GM12878 (cell line): ENCODE measurements around the gene HES2. TPM values are rescaled to one million over a fixed set of nuclear protein-coding genes. Genes with fewer than 3 reads are reported as not detected.

Experiments used
- ATAC-seq: fragments of 200-7000 bp; cut with Tn5 transposase; 3 replicates; pipeline ENCODE4 v1.9.1; 2020; ENCODE audit warnings: mild to moderate bottlenecking, moderate library complexity
- BruUV-seq: library from RNA; stranded (reverse); fragments of 400-500 nt; replicated peaks from 2 replicates; lab custom pipeline; 2021; lab: Mats Ljungman, UMichigan
- CTCF ChIA-PET: fragments of 300-600 bp; sonication (Branson Sonifier 250); formaldehyde crosslinking; extraction: SDS; loops from one replicate; lab custom pipeline; 2021; ENCODE audit warnings: inconsistent platforms; lab: Yijun Ruan, JAX
- POLR2A ChIA-PET: fragments of 350-600 bp; formaldehyde crosslinking; extraction: SDS; loops from one replicate; lab custom pipeline; 2021; ENCODE audit warnings: inconsistent platforms; lab: Charles Lee
- RAD21 ChIA-PET: fragments of 300-600 bp; sonication (Branson Sonifier 250); formaldehyde crosslinking; loops from one replicate; lab custom pipeline; 2023; ENCODE audit warnings: antibody characterized with exemption; ENCODE audit not compliant: unreplicated experiment; lab: Charles Lee
- SMC1A ChIA-PET: fragments of 300-600 bp; sonication (Branson Sonifier 250); formaldehyde crosslinking; loops from one replicate; lab custom pipeline; 2023; ENCODE audit not compliant: unreplicated experiment, uncharacterized antibody; lab: Charles Lee
- DNase-seq: peaks from one replicate; pipeline ENCODE4 v3.0.0-alpha.2; 2011; ENCODE audit warnings: low read depth, low spot score
- FAIRE-seq: peaks from 3 replicates; lab custom pipeline; 2011; peaks lifted over from hg19 to GRCh38; lab: Jason Lieb, UNC
- H2AFZ ChIP-seq: 2 replicates; pipeline ENCODE4 v1.6.0; 2011; ENCODE audit warnings: low read depth, low read length, control low read depth; ENCODE audit not compliant: control insufficient read depth
- H3K27ac ChIP-seq: 2 replicates; pipeline ENCODE4 v1.5.1; 2011; ENCODE audit warnings: control low read depth; ENCODE audit not compliant: control insufficient read depth, insufficient read depth
- H3K27me3 ChIP-seq, 2 experiments: replicated peaks in 1 of 2; 2 replicates each; pipeline versions ENCODE4 v1.6.0 to v1.6.1; 2011; ENCODE audit warnings: low read length in 1 of 2; ENCODE audit not compliant: control insufficient read depth in 2 of 2, insufficient read depth in 2 of 2
- H3K36me3 ChIP-seq, 2 experiments: 2 replicates each; pipeline ENCODE4 v1.5.1; 2011; ENCODE audit warnings: low read length in 1 of 2; ENCODE audit not compliant: control insufficient read depth in 2 of 2, insufficient read depth in 2 of 2
- H3K4me1 ChIP-seq: 2 replicates; pipeline ENCODE4 v1.6.1; 2011; ENCODE audit warnings: mild to moderate bottlenecking, low read length, moderate library complexity, mixed read lengths; ENCODE audit not compliant: control insufficient read depth, insufficient read depth
- H3K4me2 ChIP-seq: 2 replicates; pipeline ENCODE4 v1.6.0; 2011; ENCODE audit warnings: control low read depth; ENCODE audit not compliant: control insufficient read depth, insufficient read depth
- H3K4me3 ChIP-seq: fragments of 200-600 bp; sonication (generic); 2 replicates; pipeline ENCODE4 v1.5.1; 2016
- H3K79me2 ChIP-seq: 2 replicates; pipeline ENCODE4 v1.6.0; 2011; ENCODE audit warnings: low read length; ENCODE audit not compliant: control insufficient read depth, insufficient read depth
- H3K9ac ChIP-seq: 2 replicates; pipeline ENCODE4 v1.8.0; 2011; ENCODE audit warnings: low read length, control low read depth, mixed read lengths; ENCODE audit not compliant: control insufficient read depth, insufficient read depth
- H3K9me3 ChIP-seq: replicated peaks from 3 replicates; pipeline ENCODE4 v1.5.1; 2011; ENCODE audit warnings: mild to moderate bottlenecking, low read length; ENCODE audit not compliant: control insufficient read depth, insufficient read depth
- H4K20me1 ChIP-seq: 2 replicates; pipeline ENCODE4 v1.6.0; 2011; ENCODE audit not compliant: control insufficient read depth, insufficient read depth
- BCLAF1 ChIP-seq: fragments of 450-650 bp; IDR thresholded peaks from 2 replicates; pipeline ENCODE4 v1.6.1; 2017; ENCODE audit warnings: antibody characterized with exemption, mild to moderate bottlenecking, moderate library complexity
- EED ChIP-seq: sonication (generic); IDR thresholded peaks from 2 replicates; pipeline ENCODE4 v1.6.1; 2016; ENCODE audit warnings: antibody characterized with exemption, low read depth
- EP300 ChIP-seq, 2 experiments: fragments of 150-350 bp in 1 of 2; IDR thresholded peaks; 2 replicates each; pipeline ENCODE4 v1.6.1; 2011 to 2012; ENCODE audit warnings: low read depth in 2 of 2, low read length in 2 of 2, borderline replicate concordance in 1 of 2, improper control_type of control experiment in 1 of 2, inconsistent platforms in 1 of 2; ENCODE audit not compliant: control insufficient read depth in 1 of 2
- JUND ChIP-seq: IDR thresholded peaks from 2 replicates; pipeline ENCODE4 v1.6.1; 2012; ENCODE audit warnings: low read depth, mild to moderate bottlenecking, low read length, improper control_type of control experiment, moderate library complexity
- NR2C2 ChIP-seq: IDR thresholded peaks from 2 replicates; pipeline ENCODE4 v1.6.1; 2011; ENCODE audit warnings: borderline replicate concordance, low read depth; ENCODE audit not compliant: control insufficient read depth, insufficient read length
- PBX3 ChIP-seq: IDR thresholded peaks from 2 replicates; pipeline ENCODE4 v1.6.1; 2011; ENCODE audit warnings: mild to moderate bottlenecking, low read depth, low read length, moderate library complexity; ENCODE audit not compliant: insufficient replicate concordance
- SIN3A ChIP-seq: IDR thresholded peaks from 2 replicates; pipeline ENCODE4 v1.6.1; 2012; ENCODE audit warnings: low read depth, low read length, improper control_type of control experiment
- SKIL ChIP-seq: fragments of 450-650 bp; IDR thresholded peaks from 2 replicates; pipeline ENCODE4 v1.6.1; 2017; ENCODE audit warnings: mild to moderate bottlenecking, low read depth, inconsistent platforms; ENCODE audit not compliant: poor library complexity, severe bottlenecking
- SRF ChIP-seq, 2 experiments: IDR thresholded peaks; 2 replicates each; pipeline ENCODE4 v1.6.1; 2011; ENCODE audit warnings: low read depth in 2 of 2, low read length in 2 of 2, mild to moderate bottlenecking in 1 of 2, moderate library complexity in 1 of 2
- STAT1 ChIP-seq: fragments of 450-650 bp; conservative IDR thresholded peaks from 2 replicates; pipeline ENCODE4 v1.6.1; 2014; ENCODE audit warnings: antibody characterized with exemption, mild to moderate bottlenecking
- TAF1 ChIP-seq: IDR thresholded peaks from 2 replicates; pipeline ENCODE4 v1.6.1; 2011; ENCODE audit warnings: mild to moderate bottlenecking, low read depth, low read length, borderline replicate concordance
- YY1 ChIP-seq: IDR thresholded peaks from 2 replicates; pipeline ENCODE4 v1.6.1; 2011; ENCODE audit warnings: low read depth, mild to moderate bottlenecking, low read length
- WGBS: methylation state at CpG from one replicate; pipeline ENCODE4 v1.1.6; 2016; ENCODE audit warnings: low lambda C conversion rate; ENCODE audit not compliant: insufficient replicate concordance, insufficient coverage; ENCODE audit errors: missing lambda C conversion rate; 5-methylcytosine and 5-hydroxymethylcytosine counted together
- in situ Hi-C: fragments of 300-500 bp; cut with MboI; formaldehyde crosslinking; loops from 9 replicates; pipeline ENCODE4 v1.14.3; 2018; ENCODE audit warnings: mixed read lengths
- intact Hi-C: fragments of 100-400 bp; cut with micrococcal nuclease; formaldehyde crosslinking; loops from one replicate; pipeline ENCODE4 v1.14.2; 2022; ENCODE audit not compliant: unreplicated experiment
- polyA plus RNA-seq, 11 experiments: library from polyadenylated mRNA; depleted of rRNA in 4 of 11; unstranded in 6 of 11; stranded (reverse) in 5 of 11; fragments of >200 nt; fragmentation: Nextera tagmentation in 4 of 11; fragmentation: Illumina TruSeq in 1 of 11; extraction: Ambion mirVana in 4 of 11; extraction: Trizol in 1 of 11; gene quantifications; 1 replicate in 1 of 11; 2 replicates in 10 of 11; pipeline versions ENCODE4 v1.2.1 to v1.2.3, GENCODE V29; 2011 to 2016; ENCODE audit warnings: inconsistent platforms in 2 of 11, missing spikeins in 2 of 11, low read depth in 1 of 11
- total RNA-seq, 4 experiments: library from RNA; depleted of rRNA in 3 of 4; stranded (reverse); fragments of >200 nt in 3 of 4; fragmentation: Illumina TruSeq in 1 of 4; extraction: Trizol in 1 of 4; gene quantifications; 2 replicates each; pipeline versions ENCODE4 v1.2.1 to v1.2.3, GENCODE V29; 2013 to 2021
- TF ChIP-seq, protein P1 (sequence below): IDR thresholded peaks from 2 replicates; pipeline ENCODE4 v1.6.1; 2012; ENCODE audit warnings: low read depth, low read length, improper control_type of control experiment

HES2 gene
- total and polyA plus RNA-seq, 10 of the 15 experiments (the other 5 are each of a cell fraction or from before 2014, with no cell fraction given): 0.13 to 2.0 (median 0.26) TPM

- CTCF ChIA-PET: interaction anchor here (0.6 to 1.6 kb wide), 4 partner anchors 9 to 117 kb away, joined by 3 to 4 read pairs (median 4); partner anchors contain the start of gene ACOT7
- intact Hi-C loops (no loop called here), in situ Hi-C loops (no loop called here)
- Histone ChIP-seq H3K79me2 (peaks cover 12% of the 10 kb centered on the region), H3K27me3 (no peaks in the 10 kb centered on the region), H3K4me3 (no peak overlapping the region), H3K36me3 (peaks cover 0 to 1% of the 10 kb centered on the region in 2 experiments; a peak in 1 of 4 replicates), H3K27ac (no peak overlapping the region), H3K9ac (no peak overlapping the region), H3K4me2 (no peak overlapping the region), H3K9me3 (no peaks in the 10 kb centered on the region), H3K4me1 (no peaks in the 10 kb centered on the region), H2AFZ (no peak overlapping the region), H4K20me1 (no peaks in the 10 kb centered on the region)
- no peak for ATAC-seq
- FAIRE-seq: no peak
- RAD21 ChIA-PET: no interaction called here
- DNase-seq: no peak
- SMC1A ChIA-PET: interaction anchor here (0.8 to 2.2 kb wide), 4 partner anchors 14 to 24 kb away, joined by 3 to 8 read pairs (median 4); no protein-coding TSS in a partner anchor
- POLR2A ChIA-PET: no interaction called here
- no TSS peak for BruUV-seq
- 96% methylated on average over 5 of the region's 5 CpGs for WGBS
- no peak for TF ChIP-seq NR2C2
- no peak for TF ChIP-seq SIN3A
- no peak for TF ChIP-seq JUND
- no peak for TF ChIP-seq TAF1
- no peak for TF ChIP-seq PBX3
- TF ChIP-seq BCLAF1: no peak
- no peak for TF ChIP-seq EP300 (IDR thresholded peaks at IDR 0.05; ENCODE audit: borderline replicate concordance in 1 of 2, control insufficient read depth in 1 of 2, low read depth in 2 of 2, low read length in 2 of 2)
- TF ChIP-seq SKIL: no peak
- no peak for TF ChIP-seq EED
- TF ChIP-seq, protein P1, sequence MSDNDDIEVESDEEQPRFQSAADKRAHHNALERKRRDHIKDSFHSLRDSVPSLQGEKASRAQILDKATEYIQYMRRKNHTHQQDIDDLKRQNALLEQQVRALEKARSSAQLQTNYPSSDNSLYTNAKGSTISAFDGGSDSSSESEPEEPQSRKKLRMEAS: no peak
- TF ChIP-seq YY1: no peak
- no peak for TF ChIP-seq SRF (IDR thresholded peaks at IDR 0.05; ENCODE audit: low read depth in 2 of 2, low read length in 2 of 2)
- no peak for TF ChIP-seq STAT1
These were observed 34.8 kb downstream of the HES2 start for GRCh38 chr1:6384962-6385361.
